Keratinocyte (primary cell): ENCODE measurements around the gene RAF1. TPM values are rescaled to one million over a fixed set of nuclear protein-coding genes. Genes with fewer than 3 reads are reported as not detected.
A peak's percentile ranks its signal among the peaks of the same experiment; 100 is the strongest.

ENCODE experiments used
- DNase-seq: peaks from one replicate; pipeline ENCODE4 v3.0.0-alpha.2; 2011; ENCODE audit warnings: low read depth, missing footprints, low spot score
- FAIRE-seq: peaks from 2 replicates; lab custom pipeline; 2011; peaks lifted over from hg19 to GRCh38; lab: Jason Lieb, UNC
- H2AFZ ChIP-seq: 2 replicates; pipeline ENCODE4 v1.6.0; 2012; ENCODE audit warnings: low read length, control low read depth, inconsistent platforms; ENCODE audit not compliant: control insufficient read depth
- H3K27ac ChIP-seq: 2 replicates; pipeline ENCODE4 v1.5.1; 2011; ENCODE audit warnings: low read length; ENCODE audit not compliant: control insufficient read depth, insufficient read depth
- H3K27me3 ChIP-seq: 3 replicates; pipeline ENCODE4 v1.6.0; 2011; ENCODE audit warnings: low read length; ENCODE audit not compliant: control insufficient read depth, insufficient read depth; ENCODE audit errors: extremely low read depth
- H3K36me3 ChIP-seq, 2 experiments: 2 replicates in 1 of 2; 3 replicates in 1 of 2; pipeline ENCODE4 v1.5.1; 2011; ENCODE audit warnings: low read length in 2 of 2, mild to moderate bottlenecking in 1 of 2; ENCODE audit not compliant: control insufficient read depth in 2 of 2, insufficient read depth in 2 of 2; ENCODE audit errors: extremely low read depth in 1 of 2
- H3K4me1 ChIP-seq: 3 replicates; pipeline ENCODE4 v1.5.1; 2011; ENCODE audit warnings: low read length; ENCODE audit not compliant: control insufficient read depth, insufficient read depth; ENCODE audit errors: extremely low read depth
- H3K4me2 ChIP-seq: 3 replicates; pipeline ENCODE4 v1.6.0; 2011; ENCODE audit warnings: low read depth, low read length; ENCODE audit not compliant: control insufficient read depth, insufficient read depth; ENCODE audit errors: extremely low read depth
- H3K4me3 ChIP-seq, 3 experiments: fragments of 200-600 bp in 1 of 3; sonication (generic) in 1 of 3; 2 replicates in 2 of 3; 3 replicates in 1 of 3; pipeline ENCODE4 v1.5.1; 2011 to 2016; ENCODE audit warnings: low read length in 3 of 3, mild to moderate bottlenecking in 3 of 3, control low read depth in 2 of 3, inconsistent platforms in 1 of 3, low read depth in 1 of 3, mixed read lengths in 1 of 3, mixed run types in 1 of 3, moderate library complexity in 1 of 3; ENCODE audit not compliant: control insufficient read depth in 2 of 3, insufficient read depth in 2 of 3; ENCODE audit errors: extremely low read depth in 1 of 3
- H3K79me2 ChIP-seq: 2 replicates; pipeline ENCODE4 v1.6.0; 2012; ENCODE audit warnings: low read length; ENCODE audit not compliant: control insufficient read depth, insufficient read depth
- H3K9ac ChIP-seq: 3 replicates; pipeline ENCODE4 v1.6.0; 2011; ENCODE audit warnings: low read length; ENCODE audit not compliant: control insufficient read depth, insufficient read depth; ENCODE audit errors: extremely low read depth
- H3K9me1 ChIP-seq: 3 replicates; pipeline ENCODE4 v1.6.0; 2011; ENCODE audit warnings: low read length; ENCODE audit not compliant: control insufficient read depth, insufficient read depth; ENCODE audit errors: extremely low read depth
- H3K9me3 ChIP-seq: 2 replicates; pipeline ENCODE4 v1.5.1; 2012; ENCODE audit warnings: low read depth, low read length; ENCODE audit not compliant: control insufficient read depth
- H4K20me1 ChIP-seq: 3 replicates; pipeline ENCODE4 v1.6.0; 2011; ENCODE audit warnings: low read length; ENCODE audit not compliant: control insufficient read depth, insufficient read depth; ENCODE audit errors: extremely low read depth
- EZH2 ChIP-seq: IDR thresholded peaks from one replicate; pipeline ENCODE4 v1.6.1; 2012; ENCODE audit warnings: inconsistent platforms, mild to moderate bottlenecking, low read length, moderate library complexity
- dilution Hi-C: fragments of 300-500 bp; cut with MboI; formaldehyde crosslinking; loops from one replicate; pipeline ENCODE4 v1.7.0; 2020; ENCODE audit warnings: low sequenced_read_pairs; ENCODE audit not compliant: extremely low pct_ligation_motif_present
- polyA plus RNA-seq, 5 experiments: library from polyadenylated mRNA; depleted of rRNA in 3 of 5; stranded (reverse) in 3 of 5; stranded (forward) in 1 of 5; unstranded in 1 of 5; fragments of >200 nt; gene quantifications; 1 replicate in 1 of 5; 2 replicates in 3 of 5; 3 replicates in 1 of 5; pipeline versions ENCODE4 v1.2.1 to v1.2.3, GENCODE V29; 2011 to 2012; ENCODE audit warnings: missing spikeins in 2 of 5, low read depth in 1 of 5, low replicate concordance in 1 of 5
- TF ChIP-seq, protein P1 (sequence below), 3 experiments: IDR thresholded peaks in 1 of 3; conservative IDR thresholded peaks in 1 of 3; optimal IDR thresholded peaks in 1 of 3; 2 replicates in 2 of 3; 3 replicates in 1 of 3; pipeline versions ENCODE3 to v1.5.1; 2011; ENCODE audit warnings: low read length in 3 of 3, mild to moderate bottlenecking in 3 of 3, moderate library complexity in 2 of 3, control low read depth in 1 of 3, inconsistent platforms in 1 of 3; ENCODE audit not compliant: insufficient read depth in 2 of 3; ENCODE audit errors: extremely low read depth in 1 of 3

Gene RAF1
- polyA plus RNA-seq, 1 donor (not counting 4 experiments of a cell fraction or from before 2014, with no cell fraction given): 80.1 TPM

DNA sequence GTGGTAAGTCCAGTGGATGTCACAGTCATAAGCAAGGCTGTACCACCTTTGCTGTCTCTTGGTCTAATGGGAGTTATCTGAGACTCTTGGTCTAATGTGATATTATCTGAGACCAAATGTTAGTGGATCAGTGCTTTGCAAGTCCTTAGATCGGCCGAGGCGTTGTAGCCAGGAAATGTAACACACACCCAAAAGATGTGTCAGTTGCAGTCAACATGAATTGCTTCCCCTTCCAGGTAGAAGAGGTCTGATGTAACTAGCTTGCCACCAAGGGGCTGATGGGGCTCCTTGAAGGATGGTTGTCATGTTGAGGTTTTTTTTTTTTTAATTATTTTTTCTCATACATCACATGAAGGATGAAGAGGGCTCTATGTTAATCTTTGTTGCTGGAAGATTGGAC lies 45.4 kb upstream of the RAF1 start:
- Histone ChIP-seq H3K79me2 (no peaks in the 10 kb centered on the region), H3K27me3 (no peaks in the 10 kb centered on the region), H3K9me1 (no peaks in the 10 kb centered on the region), H3K9ac (no peak overlapping the region), H3K36me3 (no peaks in the 10 kb centered on the region), H3K4me2 (no peak overlapping the region), H3K27ac (no peak overlapping the region), H3K4me3 (no peak overlapping the region), H2AFZ (no peak overlapping the region), H3K9me3 (no peaks in the 10 kb centered on the region), H3K4me1 (peaks cover 7% of the 10 kb centered on the region), H4K20me1 (no peaks in the 10 kb centered on the region)
- dilution Hi-C loops: no loop called here
- FAIRE-seq: no peak
- TF ChIP-seq EZH2: no peak
- TF ChIP-seq, protein P1, sequence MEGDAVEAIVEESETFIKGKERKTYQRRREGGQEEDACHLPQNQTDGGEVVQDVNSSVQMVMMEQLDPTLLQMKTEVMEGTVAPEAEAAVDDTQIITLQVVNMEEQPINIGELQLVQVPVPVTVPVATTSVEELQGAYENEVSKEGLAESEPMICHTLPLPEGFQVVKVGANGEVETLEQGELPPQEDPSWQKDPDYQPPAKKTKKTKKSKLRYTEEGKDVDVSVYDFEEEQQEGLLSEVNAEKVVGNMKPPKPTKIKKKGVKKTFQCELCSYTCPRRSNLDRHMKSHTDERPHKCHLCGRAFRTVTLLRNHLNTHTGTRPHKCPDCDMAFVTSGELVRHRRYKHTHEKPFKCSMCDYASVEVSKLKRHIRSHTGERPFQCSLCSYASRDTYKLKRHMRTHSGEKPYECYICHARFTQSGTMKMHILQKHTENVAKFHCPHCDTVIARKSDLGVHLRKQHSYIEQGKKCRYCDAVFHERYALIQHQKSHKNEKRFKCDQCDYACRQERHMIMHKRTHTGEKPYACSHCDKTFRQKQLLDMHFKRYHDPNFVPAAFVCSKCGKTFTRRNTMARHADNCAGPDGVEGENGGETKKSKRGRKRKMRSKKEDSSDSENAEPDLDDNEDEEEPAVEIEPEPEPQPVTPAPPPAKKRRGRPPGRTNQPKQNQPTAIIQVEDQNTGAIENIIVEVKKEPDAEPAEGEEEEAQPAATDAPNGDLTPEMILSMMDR (optimal IDR thresholded peaks at IDR 0.05 in 1 of 3, IDR thresholded peaks at IDR 0.05 in 1 of 3, conservative IDR thresholded peaks at IDR 0.05 in 1 of 3; ENCODE audit: extremely low read depth in 1 of 3, insufficient read depth in 2 of 3, low read length in 3 of 3): no peak
- DNase-seq: no peak

DNA sequence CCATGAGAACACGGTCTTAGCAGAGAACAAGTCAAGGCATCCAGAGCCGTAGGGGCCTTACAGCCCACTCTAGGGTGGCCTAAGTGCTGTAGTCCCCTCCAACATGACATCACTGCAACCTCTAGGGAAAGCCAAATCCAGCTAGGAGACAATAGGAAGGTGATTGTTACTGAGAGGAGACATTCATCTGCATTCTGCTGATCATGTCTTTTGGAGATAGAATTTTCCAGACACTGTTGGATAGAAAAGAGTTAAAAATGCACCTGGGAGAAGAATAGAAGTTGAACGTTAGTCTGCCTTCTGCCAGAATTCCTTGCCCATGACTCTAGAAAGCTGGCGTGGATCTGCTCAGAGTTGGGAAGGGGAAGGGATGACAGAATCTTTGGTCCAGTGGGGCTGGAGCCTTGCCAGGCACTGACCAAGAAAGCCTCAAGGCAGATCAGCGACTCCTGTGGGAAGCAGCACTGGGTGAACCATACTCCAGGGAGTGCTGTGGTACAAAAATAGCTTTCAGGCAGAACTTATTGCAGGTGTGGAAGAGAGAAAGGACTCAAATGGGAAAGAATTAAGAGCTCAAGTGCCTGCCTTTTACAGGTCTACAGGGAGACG lies 44.8 kb upstream of the RAF1 start:
- H3K4me3 ChIP-seq: no peak overlapping the region
- H3K9me1 ChIP-seq: no peaks in the 10 kb centered on the region
- no peak for TF ChIP-seq EZH2
- TF ChIP-seq, protein P1 (optimal IDR thresholded peaks at IDR 0.05 in 1 of 3, IDR thresholded peaks at IDR 0.05 in 1 of 3, conservative IDR thresholded peaks at IDR 0.05 in 1 of 3; ENCODE audit: extremely low read depth in 1 of 3, insufficient read depth in 2 of 3, low read length in 3 of 3): peak; percentile 25 to 49 (median 32)
- H3K9me3 ChIP-seq: no peaks in the 10 kb centered on the region
- no peak overlapping the region for H2AFZ ChIP-seq
- no peaks in the 10 kb centered on the region for H3K36me3 ChIP-seq
- dilution Hi-C loops: no loop called here
- no peak for DNase-seq
- no peaks in the 10 kb centered on the region for H3K79me2 ChIP-seq
- peaks cover 12% of the 10 kb centered on the region for H3K4me1 ChIP-seq
- FAIRE-seq: no peak
- no peaks in the 10 kb centered on the region for H3K27me3 ChIP-seq
- H4K20me1 ChIP-seq: no peaks in the 10 kb centered on the region
- no peak overlapping the region for H3K27ac ChIP-seq
- H3K9ac ChIP-seq: no peak overlapping the region
- H3K4me2 ChIP-seq: no peak overlapping the region
